ENCODE measurements around the gene SEMA6A. TPM values are rescaled to one million over a fixed set of nuclear protein-coding genes. Genes with fewer than 3 reads are reported as not detected.

The SEMA6A gene
- total RNA-seq, 1 donor from 2014 or later, result 37.8 TPM

- DNase-seq (ENCODE audit: low spot score), result no peak
These were observed 134.1 kb downstream of the SEMA6A start for GRCh38 chr5:116440457-116441001.

- no peak for DNase-seq (ENCODE audit: low spot score)
These were observed 134.7 kb downstream of the SEMA6A start for GRCh38 chr5:116439905-116440304.

GRCh38 chr5:116438979-116439554 is 135.6 kb downstream of the SEMA6A start:
- DNase-seq (ENCODE audit: low spot score), result no peak

- no peak for DNase-seq (ENCODE audit: low spot score)
These were observed 136.6 kb downstream of the SEMA6A start for GRCh38 chr5:116437922-116438578.

GRCh38 chr5:116437351-116437705 is 137.3 kb downstream of the SEMA6A start:
- no peak for DNase-seq (ENCODE audit: low spot score)

GRCh38 chr5:116436674-116437350 is 137.8 kb downstream of the SEMA6A start:
- no peak for DNase-seq (ENCODE audit: low spot score)

GRCh38 chr5:116428966-116429365 is 145.7 kb downstream of the SEMA6A start:
- DNase-seq (ENCODE audit: low spot score), result no peak

GRCh38 chr5:116428413-116428812 is 146.2 kb downstream of the SEMA6A start:
- DNase-seq (ENCODE audit: low spot score), result no peak

- no peak for DNase-seq (ENCODE audit: low spot score)
These were observed 149.7 kb downstream of the SEMA6A start for GRCh38 chr5:116424951-116425350.

GRCh38 chr5:116424258-116424615 is 150.4 kb downstream of the SEMA6A start:
- no peak for DNase-seq (ENCODE audit: low spot score)

- DNase-seq (ENCODE audit: low spot score), result no peak
These were observed 150.9 kb downstream of the SEMA6A start for GRCh38 chr5:116423587-116424257.

GRCh38 chr5:116423141-116423540 is 151.5 kb downstream of the SEMA6A start:
- no peak for DNase-seq (ENCODE audit: low spot score)

- DNase-seq (ENCODE audit: low spot score), result no peak
These were observed 153.5 kb downstream of the SEMA6A start for GRCh38 chr5:116421080-116421629.

GRCh38 chr5:116420540-116420939 is 154.1 kb downstream of the SEMA6A start:
- DNase-seq (ENCODE audit: low spot score), result no peak

GRCh38 chr5:116419258-116419657 is 155.4 kb downstream of the SEMA6A start:
- DNase-seq (ENCODE audit: low spot score), result no peak

- no peak for DNase-seq (ENCODE audit: low spot score)
These were observed 155.8 kb downstream of the SEMA6A start for GRCh38 chr5:116418774-116419173.

GRCh38 chr5:116418016-116418415 is 156.6 kb downstream of the SEMA6A start:
- DNase-seq (ENCODE audit: low spot score), result no peak

- no peak for DNase-seq (ENCODE audit: low spot score)
These were observed 158.6 kb downstream of the SEMA6A start for GRCh38 chr5:116415989-116416388.

GRCh38 chr5:116415182-116415581 is 159.4 kb downstream of the SEMA6A start:
- no peak for DNase-seq (ENCODE audit: low spot score)

GRCh38 chr5:116411101-116411571 is 163.5 kb downstream of the SEMA6A start:
- no peak for DNase-seq (ENCODE audit: low spot score)

- DNase-seq (ENCODE audit: low spot score), result no peak
These were observed 164.2 kb downstream of the SEMA6A start for GRCh38 chr5:116410336-116410890.
